ENCODE measurements around the gene ZBTB7B.

DNA sequence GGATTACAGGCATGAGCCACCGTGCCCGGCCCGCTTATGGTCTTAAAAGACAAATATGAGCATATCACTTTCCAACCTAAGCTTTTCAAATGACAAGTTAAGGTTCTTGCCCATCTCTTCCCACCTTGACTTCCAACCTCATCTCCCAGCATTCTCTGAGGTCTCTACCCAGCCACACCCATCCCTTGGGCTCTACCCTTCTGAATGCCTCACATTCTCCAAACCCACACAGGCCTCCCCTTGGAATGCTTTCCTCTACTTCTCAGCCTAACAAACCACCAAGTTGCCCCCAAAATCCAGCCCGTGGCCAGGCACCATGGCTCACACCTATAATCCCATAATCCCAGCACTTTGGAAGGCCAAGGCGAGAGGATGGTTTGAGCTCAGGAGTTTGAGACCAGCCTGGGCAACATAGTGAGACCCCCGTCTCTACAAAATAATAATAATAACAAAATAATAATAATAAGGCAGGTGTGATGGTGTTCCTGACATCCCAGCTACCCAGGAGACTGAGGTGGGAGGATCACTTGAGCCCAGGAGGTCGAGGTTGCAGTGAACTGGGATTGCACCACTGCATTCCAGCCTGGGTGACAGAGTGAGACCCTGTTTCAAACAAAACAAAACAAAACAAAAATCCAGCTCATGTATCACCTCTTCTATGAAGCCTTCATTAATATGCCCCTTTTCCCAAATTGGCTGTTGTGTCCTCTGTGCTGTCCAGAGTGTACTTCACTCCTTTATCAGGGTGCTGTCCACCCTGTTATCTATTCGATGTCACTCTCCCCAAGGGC is 19.7 kb downstream of the ZBTB7B start:
- TF ChIP-seq, protein P1, sequence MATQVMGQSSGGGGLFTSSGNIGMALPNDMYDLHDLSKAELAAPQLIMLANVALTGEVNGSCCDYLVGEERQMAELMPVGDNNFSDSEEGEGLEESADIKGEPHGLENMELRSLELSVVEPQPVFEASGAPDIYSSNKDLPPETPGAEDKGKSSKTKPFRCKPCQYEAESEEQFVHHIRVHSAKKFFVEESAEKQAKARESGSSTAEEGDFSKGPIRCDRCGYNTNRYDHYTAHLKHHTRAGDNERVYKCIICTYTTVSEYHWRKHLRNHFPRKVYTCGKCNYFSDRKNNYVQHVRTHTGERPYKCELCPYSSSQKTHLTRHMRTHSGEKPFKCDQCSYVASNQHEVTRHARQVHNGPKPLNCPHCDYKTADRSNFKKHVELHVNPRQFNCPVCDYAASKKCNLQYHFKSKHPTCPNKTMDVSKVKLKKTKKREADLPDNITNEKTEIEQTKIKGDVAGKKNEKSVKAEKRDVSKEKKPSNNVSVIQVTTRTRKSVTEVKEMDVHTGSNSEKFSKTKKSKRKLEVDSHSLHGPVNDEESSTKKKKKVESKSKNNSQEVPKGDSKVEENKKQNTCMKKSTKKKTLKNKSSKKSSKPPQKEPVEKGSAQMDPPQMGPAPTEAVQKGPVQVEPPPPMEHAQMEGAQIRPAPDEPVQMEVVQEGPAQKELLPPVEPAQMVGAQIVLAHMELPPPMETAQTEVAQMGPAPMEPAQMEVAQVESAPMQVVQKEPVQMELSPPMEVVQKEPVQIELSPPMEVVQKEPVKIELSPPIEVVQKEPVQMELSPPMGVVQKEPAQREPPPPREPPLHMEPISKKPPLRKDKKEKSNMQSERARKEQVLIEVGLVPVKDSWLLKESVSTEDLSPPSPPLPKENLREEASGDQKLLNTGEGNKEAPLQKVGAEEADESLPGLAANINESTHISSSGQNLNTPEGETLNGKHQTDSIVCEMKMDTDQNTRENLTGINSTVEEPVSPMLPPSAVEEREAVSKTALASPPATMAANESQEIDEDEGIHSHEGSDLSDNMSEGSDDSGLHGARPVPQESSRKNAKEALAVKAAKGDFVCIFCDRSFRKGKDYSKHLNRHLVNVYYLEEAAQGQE (IDR thresholded peaks at IDR 0.05; ENCODE audit: insufficient read depth in 1 of 2, low read depth in 2 of 2, low read length in 2 of 2) = no peak
- TF ChIP-seq POLR2AphosphoS5 (IDR thresholded peaks at IDR 0.05; ENCODE audit: low read depth, low read length) (no peak), SIN3A (IDR thresholded peaks at IDR 0.05; ENCODE audit: borderline replicate concordance, insufficient read depth, low read length) (no peak)
